PC-9 (cell line): ENCODE data around the gene HSCB.

Source experiments
- EZH2 ChIP-seq: fragments of 200-600 bp; sonication (generic); IDR thresholded peaks from 2 replicates; pipeline ENCODE4 v1.8.0; 2017; ENCODE audit warnings: antibody characterized with exemption, low read depth
- TF ChIP-seq, protein P1 (sequence below): fragments of 200-600 bp; sonication (generic); conservative IDR thresholded peaks from 2 replicates; pipeline ENCODE4 v1.6.1; 2017; ENCODE audit warnings: mixed run types, antibody characterized with exemption, mild to moderate bottlenecking, moderate library complexity

GRCh38 chr22:28736301-28737155, 5.3 kb upstream of the HSCB start:
- TF ChIP-seq, protein P1, sequence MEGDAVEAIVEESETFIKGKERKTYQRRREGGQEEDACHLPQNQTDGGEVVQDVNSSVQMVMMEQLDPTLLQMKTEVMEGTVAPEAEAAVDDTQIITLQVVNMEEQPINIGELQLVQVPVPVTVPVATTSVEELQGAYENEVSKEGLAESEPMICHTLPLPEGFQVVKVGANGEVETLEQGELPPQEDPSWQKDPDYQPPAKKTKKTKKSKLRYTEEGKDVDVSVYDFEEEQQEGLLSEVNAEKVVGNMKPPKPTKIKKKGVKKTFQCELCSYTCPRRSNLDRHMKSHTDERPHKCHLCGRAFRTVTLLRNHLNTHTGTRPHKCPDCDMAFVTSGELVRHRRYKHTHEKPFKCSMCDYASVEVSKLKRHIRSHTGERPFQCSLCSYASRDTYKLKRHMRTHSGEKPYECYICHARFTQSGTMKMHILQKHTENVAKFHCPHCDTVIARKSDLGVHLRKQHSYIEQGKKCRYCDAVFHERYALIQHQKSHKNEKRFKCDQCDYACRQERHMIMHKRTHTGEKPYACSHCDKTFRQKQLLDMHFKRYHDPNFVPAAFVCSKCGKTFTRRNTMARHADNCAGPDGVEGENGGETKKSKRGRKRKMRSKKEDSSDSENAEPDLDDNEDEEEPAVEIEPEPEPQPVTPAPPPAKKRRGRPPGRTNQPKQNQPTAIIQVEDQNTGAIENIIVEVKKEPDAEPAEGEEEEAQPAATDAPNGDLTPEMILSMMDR = no peak
- TF ChIP-seq EZH2 = no peak
